ENCODE results near the gene NIFK.
A peak's percentile ranks its signal among the peaks of the same experiment; 100 is the strongest.
"Not testable (repeated sequence)": the region's sequence is repeated elsewhere in the genome, so short reads cannot be mapped to it uniquely, and the experiment has no call there.

Gene NIFK

GRCh38 chr2:121736462-121737336, at the start of gene NIFK:
Gene NIFK, minus strand, starts transcription at chr2:121736875. Its CDS starts 25 bp downstream, at chr2:121736850.
- DNase-seq, result peak; percentile 92

- no peak for DNase-seq
Observed at GRCh38 chr2:121783180-121783579, 46.5 kb upstream of the NIFK start.

- DNase-seq, result no peak
Observed at GRCh38 chr2:121778741-121779487, 42.2 kb upstream of the NIFK start.

- no peak for DNase-seq
Observed at GRCh38 chr2:121777699-121778058, 41.0 kb upstream of the NIFK start.

- DNase-seq, result no peak
Observed at GRCh38 chr2:121776885-121777698, 40.4 kb upstream of the NIFK start.

- no peak for DNase-seq
Observed at GRCh38 chr2:121776361-121776760, 39.7 kb upstream of the NIFK start.

GRCh38 chr2:121774235-121774634, 37.6 kb upstream of the NIFK start:
- DNase-seq, result no peak

GRCh38 chr2:121771976-121772742, 35.5 kb upstream of the NIFK start:
- DNase-seq, result no peak

GRCh38 chr2:121768143-121768755, 31.6 kb upstream of the NIFK start:
- no peak for DNase-seq

GRCh38 chr2:121766624-121767023, 29.9 kb upstream of the NIFK start:
- no peak for DNase-seq

- DNase-seq, result no peak
Observed at GRCh38 chr2:121764681-121765228, 28.1 kb upstream of the NIFK start.

- peak; percentile 95 for DNase-seq
Observed at GRCh38 chr2:121755237-121756111, 18.8 kb upstream of the NIFK start, which contains the start of gene TSN. Gene TSN, plus strand, starts transcription at chr2:121755651. Its CDS starts 129 bp downstream, at chr2:121755780.

GRCh38 chr2:121754851-121755236, 18.2 kb upstream of the NIFK start:
- DNase-seq, result no peak

GRCh38 chr2:121748202-121748601, 11.5 kb upstream of the NIFK start:
- DNase-seq, result no peak

GRCh38 chr2:121746071-121746578, 9.4 kb upstream of the NIFK start:
- DNase-seq, result no peak

GRCh38 chr2:121741450-121741849, 4.8 kb upstream of the NIFK start:
- no peak for DNase-seq

GRCh38 chr2:121740973-121741372, 4.3 kb upstream of the NIFK start:
- no peak for DNase-seq

GRCh38 chr2:121736140-121736461, 574 bp downstream of the NIFK start:
- DNase-seq, result no peak

GRCh38 chr2:121735518-121736074, 1.1 kb downstream of the NIFK start:
- DNase-seq, result no peak

- DNase-seq, result not testable (repeated sequence)
Observed at GRCh38 chr2:121734544-121734943, 2.1 kb downstream of the NIFK start.

All from DMS153 (cell line).